GM19023 (cell line): Measurements from ENCODE around the gene CDAN1.

Experiments
- ATAC-seq: cut with Tn5 transposase; IDR thresholded peaks from one replicate; pipeline ENCODE4 v1.9.1; 2021; ENCODE audit warnings: mild to moderate bottlenecking, moderate library complexity; ENCODE audit not compliant: unreplicated experiment

CDAN1 gene

GRCh38 chr15:42734076-42734672 is 2.8 kb downstream of the CDAN1 start:
- ATAC-seq, result no peak

DNA sequence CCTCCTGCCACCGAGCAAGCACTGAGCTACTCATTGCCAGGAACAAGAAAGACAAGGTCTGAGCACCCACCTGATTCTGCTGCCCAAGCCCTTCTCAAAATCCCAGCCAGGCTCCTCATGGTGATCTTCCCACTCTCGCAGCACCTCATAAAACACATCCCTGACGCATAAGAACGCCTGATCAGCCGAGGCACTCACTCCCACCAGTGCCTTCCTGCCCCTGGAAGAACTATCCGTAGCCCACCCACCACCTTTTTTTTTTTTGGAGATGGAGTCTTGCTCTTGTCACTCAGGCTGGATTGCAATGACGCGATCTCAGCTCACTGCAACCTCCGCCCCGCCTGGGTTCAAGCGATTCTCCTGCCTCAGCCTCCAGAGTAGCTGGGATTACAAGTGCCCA is 3.9 kb downstream of the CDAN1 start:
- ATAC-seq, result no peak

DNA sequence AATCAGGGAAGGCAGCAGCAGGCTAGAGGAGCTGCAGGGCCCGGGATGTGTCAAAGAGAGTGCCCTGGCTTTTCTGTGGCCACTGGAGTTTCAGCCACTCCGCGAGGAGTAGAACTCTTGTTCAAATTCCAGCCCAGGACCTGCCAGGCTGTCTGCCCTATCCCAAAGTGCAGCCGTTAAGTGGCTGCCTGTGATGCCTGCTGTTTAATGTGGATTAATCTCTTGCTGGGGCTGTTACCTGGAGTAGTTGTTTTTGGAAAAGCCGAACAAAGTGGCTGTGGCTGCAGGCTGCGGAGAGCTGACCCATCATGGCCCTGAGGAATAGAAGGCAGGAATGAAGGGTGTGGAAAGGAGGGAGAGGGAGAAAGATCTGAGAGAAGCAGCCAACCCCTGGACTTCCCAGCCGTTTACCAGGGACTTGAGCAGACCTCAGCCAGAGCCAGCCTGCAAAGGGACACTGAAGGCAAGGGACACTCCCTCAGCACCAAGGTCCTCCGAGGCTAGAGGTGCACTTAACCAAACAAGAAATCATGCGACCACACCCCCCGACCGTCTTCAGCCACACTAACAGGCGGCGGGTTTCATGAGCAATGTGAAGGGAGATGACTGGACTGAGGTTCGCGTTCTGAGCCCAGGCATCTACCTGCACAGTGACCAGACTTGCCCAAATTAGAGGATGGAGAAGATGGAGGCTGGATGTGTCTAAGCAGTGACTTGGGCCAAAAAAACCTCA is 4.7 kb downstream of the CDAN1 start:
- no peak for ATAC-seq

DNA sequence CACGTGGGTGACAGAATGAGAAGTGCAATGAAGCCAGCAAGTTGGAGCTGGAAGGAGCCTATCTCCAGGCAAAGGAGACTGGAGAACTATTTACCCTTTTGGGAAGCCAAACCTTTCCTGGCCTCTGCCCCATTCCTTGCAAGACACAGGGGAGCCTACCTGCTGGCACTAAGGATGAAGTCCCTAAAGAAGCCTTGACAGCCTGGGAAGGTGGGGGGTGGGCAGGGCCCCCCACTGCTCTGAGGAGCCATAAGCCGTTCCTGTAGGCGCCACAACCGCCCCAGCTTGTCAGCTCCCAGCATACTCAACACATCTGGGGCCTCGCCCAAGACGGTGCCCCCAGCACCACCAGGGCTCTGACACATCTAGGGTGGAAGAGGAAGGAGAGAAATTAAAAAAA is 5.5 kb downstream of the CDAN1 start:
- no peak for ATAC-seq

- no peak for ATAC-seq
Observed at GRCh38 chr15:42730536-42730935, 6.4 kb downstream of the CDAN1 start.

- ATAC-seq, result no peak
Observed at GRCh38 chr15:42730135-42730534, 6.8 kb downstream of the CDAN1 start.

- ATAC-seq, result no peak
Observed at GRCh38 chr15:42729409-42729808, 7.5 kb downstream of the CDAN1 start.

DNA sequence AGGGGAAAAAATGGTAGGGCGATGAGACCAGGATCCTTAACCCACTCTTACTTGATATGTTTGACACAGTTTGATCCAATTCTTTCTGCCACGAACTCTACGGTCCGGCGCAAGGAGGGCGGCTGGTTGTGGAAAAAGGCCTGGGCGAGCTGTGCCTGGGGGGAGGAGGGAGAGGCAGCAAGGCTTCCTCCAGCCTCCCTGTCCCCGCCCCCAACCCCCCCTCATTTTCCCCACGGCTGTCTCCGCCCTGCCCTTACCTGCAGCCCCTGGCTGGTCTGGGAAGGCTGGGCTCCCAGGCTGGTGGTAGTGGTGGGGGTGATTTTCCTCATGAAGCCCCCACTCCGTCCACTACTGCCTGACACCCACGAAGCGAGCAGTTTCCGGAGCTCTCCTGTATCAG is 8.0 kb downstream of the CDAN1 start:
- ATAC-seq, result no peak

- no peak for ATAC-seq
Observed at GRCh38 chr15:42728560-42728959, 8.4 kb downstream of the CDAN1 start.

DNA sequence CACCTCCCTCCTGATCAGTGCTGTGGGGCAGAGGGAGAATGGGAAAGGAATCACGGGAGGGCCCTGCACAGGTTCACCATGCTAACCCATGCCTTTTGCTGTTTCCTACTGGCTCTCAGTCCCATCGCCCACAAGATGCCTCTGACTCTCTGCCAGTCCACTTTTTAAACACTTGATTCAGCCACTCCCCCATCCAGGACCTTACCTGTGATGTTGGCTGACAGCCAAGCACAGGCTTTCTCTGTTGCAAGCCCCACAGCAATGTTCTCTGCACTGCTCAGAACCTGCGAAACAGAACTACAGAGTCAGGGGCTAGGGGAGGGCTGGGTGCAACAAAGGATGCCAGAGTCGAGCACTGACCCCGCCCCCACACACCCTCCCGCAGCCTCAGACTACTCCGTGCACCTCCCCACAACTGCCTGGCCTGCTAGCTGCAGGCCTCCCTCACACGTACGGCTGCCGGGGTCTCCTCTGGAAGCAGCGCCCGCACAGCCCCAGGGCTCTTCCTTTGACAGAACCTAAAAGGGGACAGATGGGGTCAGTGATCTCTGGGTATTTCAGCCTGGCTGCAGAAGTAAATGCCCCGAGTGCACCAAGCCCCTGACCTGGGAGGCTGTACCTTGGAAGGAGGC is 9.1 kb downstream of the CDAN1 start:
- ATAC-seq, result no peak

- no peak for ATAC-seq
Observed at GRCh38 chr15:42726114-42726513, 10.8 kb downstream of the CDAN1 start.

DNA sequence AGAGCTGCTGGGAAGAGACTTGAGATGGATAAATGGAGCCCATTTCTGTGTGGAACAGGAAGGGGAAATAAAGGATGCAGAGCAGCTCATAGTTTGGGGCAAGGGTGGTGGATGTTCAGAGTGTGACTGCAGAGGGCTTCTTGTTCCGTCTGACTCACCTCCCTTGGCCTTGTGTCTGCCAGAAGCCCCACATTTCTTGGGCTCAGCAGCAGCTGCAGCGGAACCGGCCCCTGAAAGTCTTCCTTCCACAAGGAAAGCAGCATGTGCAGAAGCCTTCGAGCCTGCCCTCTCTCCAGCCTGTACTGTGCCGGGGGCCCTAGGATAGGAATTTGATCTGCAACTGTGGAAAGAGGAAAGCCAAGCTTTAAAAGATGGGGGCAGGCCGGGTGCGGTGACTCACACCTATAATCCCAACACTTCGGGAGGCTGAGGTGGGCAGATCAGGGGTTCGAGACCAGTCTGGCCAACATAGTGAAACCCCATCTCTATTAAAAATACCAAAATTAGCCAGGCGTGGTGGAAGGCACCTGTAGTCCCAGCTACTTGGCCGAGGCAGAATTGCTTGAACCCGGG is 11.5 kb downstream of the CDAN1 start:
- no peak for ATAC-seq

- ATAC-seq, result no peak
Observed at GRCh38 chr15:42724276-42724675, 12.7 kb downstream of the CDAN1 start.

- ATAC-seq, result no peak
Observed at GRCh38 chr15:42723068-42723467, 13.9 kb downstream of the CDAN1 start.

DNA sequence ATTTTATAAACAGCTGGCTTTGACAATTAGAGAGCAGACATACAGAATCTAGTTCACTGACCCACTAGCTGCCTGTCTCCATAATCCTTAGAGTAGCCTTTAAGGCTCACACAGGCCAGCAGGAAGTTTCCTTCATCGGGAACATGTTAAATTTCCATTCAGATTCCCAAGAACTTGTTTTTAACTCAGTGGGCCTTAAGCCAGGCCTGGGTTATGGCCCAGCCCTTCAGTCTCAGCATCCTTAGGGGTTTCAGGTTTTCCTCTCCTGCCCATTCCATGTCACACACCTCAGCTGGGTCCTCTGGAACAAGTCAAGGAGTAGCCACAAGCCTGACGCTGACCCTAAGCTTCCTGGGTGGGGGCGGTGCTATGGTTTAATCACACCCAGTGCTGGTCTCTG is 15.0 kb downstream of the CDAN1 start:
- no peak for ATAC-seq

GRCh38 chr15:42721016-42721415 is 15.9 kb downstream of the CDAN1 start:
- ATAC-seq, result no peak

DNA sequence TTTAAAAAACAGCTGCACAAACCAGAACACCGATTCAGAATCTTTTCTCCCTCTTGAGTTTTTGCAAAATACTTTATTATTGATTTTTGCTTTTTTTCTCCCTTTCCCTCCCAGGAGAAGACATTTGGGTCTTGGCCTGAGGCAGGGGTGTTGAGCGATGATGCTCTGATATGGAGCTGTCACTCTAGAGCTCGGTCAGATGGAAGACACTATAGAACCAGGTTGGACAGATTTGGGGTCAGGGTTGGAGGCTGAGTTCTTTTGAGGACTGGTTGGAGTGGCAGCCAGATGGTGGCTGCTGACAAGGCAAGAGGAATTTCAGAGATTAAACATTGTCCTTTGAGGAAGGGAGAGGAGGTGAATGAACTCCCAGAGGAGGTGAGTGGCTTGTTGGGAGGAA is 16.9 kb downstream of the CDAN1 start:
- no peak for ATAC-seq

- ATAC-seq, result no peak
Observed at GRCh38 chr15:42719043-42719442, 17.9 kb downstream of the CDAN1 start.

- ATAC-seq, result no peak
Observed at GRCh38 chr15:42716626-42717025, 20.3 kb downstream of the CDAN1 start.

- ATAC-seq, result no peak
Observed at GRCh38 chr15:42716125-42716524, 20.8 kb downstream of the CDAN1 start.

DNA sequence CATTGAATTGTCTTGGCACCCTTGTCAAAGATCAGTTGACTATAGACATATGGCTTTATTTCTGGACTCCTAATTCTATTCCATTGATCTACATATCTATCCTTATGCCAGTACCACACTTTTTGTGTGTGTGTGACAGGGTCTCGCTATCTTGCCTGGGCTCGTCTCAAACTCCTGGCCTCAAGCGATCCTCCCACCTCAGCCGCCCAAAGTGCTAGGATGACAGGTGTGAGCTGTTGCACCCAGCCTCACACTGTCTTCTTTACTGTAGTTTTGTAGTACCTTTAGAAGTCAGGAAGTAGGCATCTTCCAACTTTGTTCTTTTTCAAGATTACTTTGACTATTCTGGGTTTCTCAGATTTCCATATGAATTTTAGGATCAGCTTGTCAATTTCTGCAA is 24.3 kb downstream of the CDAN1 start:
- no peak for ATAC-seq

DNA sequence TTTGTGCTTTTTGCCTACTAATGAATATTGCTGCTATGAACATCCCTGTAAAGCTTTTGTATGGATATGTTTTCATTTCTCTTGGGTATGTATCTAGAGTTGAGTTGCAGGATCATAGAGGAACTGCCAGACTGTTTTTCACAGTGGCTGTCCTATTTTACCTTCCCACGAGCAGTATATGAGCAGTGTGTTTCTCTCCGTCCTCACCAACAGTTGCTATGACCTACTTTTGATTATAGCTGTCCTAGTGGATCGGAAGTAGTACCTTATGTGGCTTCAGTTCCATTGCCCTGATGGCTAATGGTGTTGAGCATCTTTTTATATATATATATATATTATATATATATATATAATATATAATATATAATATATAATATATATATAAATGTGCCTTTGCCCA is 25.2 kb downstream of the CDAN1 start:
- no peak for ATAC-seq
